ENCODE measurements around the gene MSS51. TPM values are rescaled to one million over a fixed set of nuclear protein-coding genes. Genes with fewer than 3 reads are reported as not detected.

The MSS51 gene
- total RNA-seq, 1 experiment from 2014 or later, result 1.7 TPM

DNA sequence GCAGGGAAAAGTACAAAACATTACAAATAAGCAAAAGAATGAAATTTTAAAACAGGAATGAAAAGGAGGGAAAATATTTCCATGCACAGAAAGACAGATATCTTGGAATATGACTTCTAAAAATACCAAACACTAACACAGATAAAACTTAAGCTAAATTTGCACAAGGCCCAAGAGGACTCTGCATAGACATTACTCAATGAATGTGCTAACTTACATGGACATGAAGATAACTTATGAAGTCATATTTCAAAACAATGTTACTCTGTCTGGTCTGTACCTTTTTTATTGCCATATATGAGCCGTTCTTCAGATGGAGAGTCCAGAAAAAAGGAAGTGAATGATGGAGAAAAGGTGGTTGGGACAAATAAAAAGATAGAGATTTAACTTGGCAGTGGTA, 15.0 kb upstream of the MSS51 start:
- ATAC-seq (no peak), DNase-seq (ENCODE audit: low read depth, low spot score) (no peak)
- Histone ChIP-seq H3K4me2 (ENCODE audit: low read length) (no peak overlapping the region), H3K79me2 (ENCODE audit: insufficient read depth, low read length) (no peaks in the 10 kb centered on the region), H3K4me1 (ENCODE audit: control insufficient read depth in 1 of 2, insufficient read depth in 2 of 2, low read length in 2 of 2) (no peaks in the 10 kb centered on the region), H3K4me3 (replicated peaks in 1 of 2; ENCODE audit: low read depth in 1 of 2, low read length in 2 of 2) (no peak overlapping the region), H3K9me2 (ENCODE audit: insufficient read depth) (no peaks in the 10 kb centered on the region), H3K9me3 (ENCODE audit: control insufficient read depth in 1 of 2, insufficient read depth in 1 of 2, low read depth in 1 of 2, low read length in 2 of 2) (no peaks in the 10 kb centered on the region), H3K9ac (ENCODE audit: low read length) (no peak overlapping the region), H2AFZ (ENCODE audit: low read depth, low read length, poor library complexity, severe bottlenecking) (no peak overlapping the region), H4K20me1 (ENCODE audit: insufficient read depth) (no peaks in the 10 kb centered on the region), H3K27me3 (ENCODE audit: insufficient read depth, low read length) (no peaks in the 10 kb centered on the region), H3K27ac (ENCODE audit: low read depth, low read length) (no peak overlapping the region), H3K36me3 (ENCODE audit: control insufficient read depth in 1 of 2, insufficient read depth in 2 of 2, low read length in 2 of 2) (peaks cover 0 to 6% of the 10 kb centered on the region in 2 experiments; a peak in 1 of 4 replicates)
- BruUV-seq (replicated peaks), result no TSS peak
- RAD21 ChIA-PET (ENCODE audit: low non-redundant PET in 1 of 2, low total read pairs in 2 of 2, uncharacterized antibody in 2 of 2, unreplicated experiment in 2 of 2), result no interaction called here
- POLR2A ChIA-PET, result no interaction called here
- TF ChIP-seq ELF1 (IDR thresholded peaks at IDR 0.05; ENCODE audit: borderline replicate concordance, low read depth), result no peak
- TF ChIP-seq TCF7L2 (IDR thresholded peaks at IDR 0.05; ENCODE audit: borderline replicate concordance, extremely low read depth, insufficient read depth, insufficient read length), result no peak
- TF ChIP-seq, protein P1, sequence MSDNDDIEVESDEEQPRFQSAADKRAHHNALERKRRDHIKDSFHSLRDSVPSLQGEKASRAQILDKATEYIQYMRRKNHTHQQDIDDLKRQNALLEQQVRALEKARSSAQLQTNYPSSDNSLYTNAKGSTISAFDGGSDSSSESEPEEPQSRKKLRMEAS (IDR thresholded peaks at IDR 0.05), result no peak
- TF ChIP-seq ZFX (IDR thresholded peaks at IDR 0.05), result no peak
- TF ChIP-seq EGR1 (IDR thresholded peaks at IDR 0.05; ENCODE audit: low read depth), result no peak
- TF ChIP-seq SRF (IDR thresholded peaks at IDR 0.05; ENCODE audit: low read depth), result no peak
- no peak for TF ChIP-seq CBX3 (IDR thresholded peaks at IDR 0.05; ENCODE audit: low read depth)
- TF ChIP-seq EZH2phosphoT487 (IDR thresholded peaks at IDR 0.05; ENCODE audit: borderline replicate concordance), result no peak
- TF ChIP-seq CTCF (IDR thresholded peaks at IDR 0.05 in 2 of 3, conservative IDR thresholded peaks at IDR 0.05 in 1 of 3; ENCODE audit: borderline replicate concordance in 1 of 3, insufficient read depth in 1 of 3, low read depth in 2 of 3, low read length in 2 of 3), result no peak
- no peak for TF ChIP-seq SP1 (IDR thresholded peaks at IDR 0.05; ENCODE audit: low read depth)
- TF ChIP-seq ZNF274 (IDR thresholded peaks at IDR 0.05; ENCODE audit: low read depth, low read length), result no peak
- TF ChIP-seq JUND (IDR thresholded peaks at IDR 0.05), result no peak
- TF ChIP-seq YY1 (IDR thresholded peaks at IDR 0.05; ENCODE audit: extremely low read depth, insufficient replicate concordance, low read depth, low read length), result no peak
- TF ChIP-seq POLR2A (IDR thresholded peaks at IDR 0.05; ENCODE audit: borderline replicate concordance, extremely low read depth, insufficient read depth, insufficient read length), result no peak
- no peak for TF ChIP-seq RAD21 (IDR thresholded peaks at IDR 0.05; ENCODE audit: low read depth)
- no peak for TF ChIP-seq EZH2 (IDR thresholded peaks at IDR 0.05)
- no peak for TF ChIP-seq REST (IDR thresholded peaks at IDR 0.05; ENCODE audit: low read depth)
- TF ChIP-seq, protein P2, sequence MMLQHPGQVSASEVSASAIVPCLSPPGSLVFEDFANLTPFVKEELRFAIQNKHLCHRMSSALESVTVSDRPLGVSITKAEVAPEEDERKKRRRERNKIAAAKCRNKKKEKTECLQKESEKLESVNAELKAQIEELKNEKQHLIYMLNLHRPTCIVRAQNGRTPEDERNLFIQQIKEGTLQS (IDR thresholded peaks at IDR 0.05), result no peak
- no peak for TF ChIP-seq POLR2AphosphoS5 (IDR thresholded peaks at IDR 0.05; ENCODE audit: low read depth, low read length)
- CTCF ChIA-PET, result no interaction called here
- intact Hi-C loops (cut with micrococcal nuclease), result no loop called here
